ENCODE measurements around the gene PPP1R9B. TPM values are rescaled to one million over a fixed set of nuclear protein-coding genes. Genes with fewer than 3 reads are reported as not detected.

The PPP1R9B gene
- total RNA-seq, 1 experiment from 2014 or later: 61.3 TPM

GRCh38 chr17:50109785-50110184 is 40.7 kb downstream of the PPP1R9B start:
- POLR2A ChIA-PET (ENCODE audit: low non-redundant PET): no interaction called here
- no peak for TF ChIP-seq EZH2 (IDR thresholded peaks at IDR 0.05; ENCODE audit: borderline replicate concordance, low read depth, low read length, poor library complexity, severe bottlenecking)
- no peak for TF ChIP-seq CTCF (conservative IDR thresholded peaks at IDR 0.05; ENCODE audit: low read depth, low read length)
- no peak for DNase-seq (ENCODE audit: low spot score)
- Histone ChIP-seq H3K27me3 (replicated peaks; ENCODE audit: insufficient read depth, low read depth, low read length, poor library complexity) (no peaks in the 10 kb centered on the region), H3K36me3 (ENCODE audit: insufficient read depth, low read length, poor library complexity, severe bottlenecking) (peaks cover 5% of the 10 kb centered on the region), H3K9me3 (ENCODE audit: low read depth, low read length, poor library complexity, severe bottlenecking) (no peaks in the 10 kb centered on the region), H3K4me1 (ENCODE audit: insufficient read depth, low read length, poor library complexity, severe bottlenecking) (peaks cover 5% of the 10 kb centered on the region), H3K27ac (ENCODE audit: low read depth, low read length, poor library complexity, severe bottlenecking) (no peak overlapping the region), H3K4me3 (ENCODE audit: low read depth, low read length, poor library complexity, severe bottlenecking) (no peak overlapping the region)
- CTCF ChIA-PET: no interaction called here
- intact Hi-C loops (cut with micrococcal nuclease; ENCODE audit: unreplicated experiment): no loop called here
- BruUV-seq (replicated peaks): no TSS peak

GRCh38 chr17:50109207-50109606 is 41.3 kb downstream of the PPP1R9B start:
- no peak overlapping the region for H3K27ac ChIP-seq (ENCODE audit: low read depth, low read length, poor library complexity, severe bottlenecking)
- CTCF ChIA-PET: no interaction called here
- no peaks in the 10 kb centered on the region for H3K4me1 ChIP-seq (ENCODE audit: insufficient read depth, low read length, poor library complexity, severe bottlenecking)
- H3K9me3 ChIP-seq (ENCODE audit: low read depth, low read length, poor library complexity, severe bottlenecking): no peaks in the 10 kb centered on the region
- POLR2A ChIA-PET (ENCODE audit: low non-redundant PET): interaction anchor here (0.5 kb wide), 1 partner anchor 22 kb away, joined by 7 read pairs; no protein-coding TSS in a partner anchor
- no TSS peak for BruUV-seq (replicated peaks)
- H3K27me3 ChIP-seq (replicated peaks; ENCODE audit: insufficient read depth, low read depth, low read length, poor library complexity): no peaks in the 10 kb centered on the region
- DNase-seq (ENCODE audit: low spot score): no peak
- intact Hi-C loops (cut with micrococcal nuclease; ENCODE audit: unreplicated experiment): no loop called here
- H3K4me3 ChIP-seq (ENCODE audit: low read depth, low read length, poor library complexity, severe bottlenecking): no peak overlapping the region
- no peak for TF ChIP-seq EZH2 (IDR thresholded peaks at IDR 0.05; ENCODE audit: borderline replicate concordance, low read depth, low read length, poor library complexity, severe bottlenecking)
- no peak for TF ChIP-seq CTCF (conservative IDR thresholded peaks at IDR 0.05; ENCODE audit: low read depth, low read length)
- H3K36me3 ChIP-seq (ENCODE audit: insufficient read depth, low read length, poor library complexity, severe bottlenecking): peaks cover 5% of the 10 kb centered on the region

GRCh38 chr17:50108556-50108955 is 41.9 kb downstream of the PPP1R9B start:
- POLR2A ChIA-PET (ENCODE audit: low non-redundant PET): interaction anchor here (0.6 kb wide), 1 partner anchor 24 kb away, joined by 5 read pairs; no protein-coding TSS in a partner anchor
- CTCF ChIA-PET: interaction anchor here (1.5 kb wide), 1 partner anchor 14 kb away, joined by 5 read pairs; no protein-coding TSS in a partner anchor
- intact Hi-C loops (cut with micrococcal nuclease; ENCODE audit: unreplicated experiment): no loop called here

More at GRCh38 chr17:50108556-50108955, 41.9 kb downstream of the PPP1R9B start:
- no peak overlapping the region for H3K27ac ChIP-seq (ENCODE audit: low read depth, low read length, poor library complexity, severe bottlenecking)
- BruUV-seq (replicated peaks): no TSS peak
- no peak for DNase-seq (ENCODE audit: low spot score)
- TF ChIP-seq EZH2 (IDR thresholded peaks at IDR 0.05; ENCODE audit: borderline replicate concordance, low read depth, low read length, poor library complexity, severe bottlenecking): no peak
- TF ChIP-seq CTCF (conservative IDR thresholded peaks at IDR 0.05; ENCODE audit: low read depth, low read length): no peak
- peaks cover under 1% of the 10 kb centered on the region for H3K36me3 ChIP-seq (ENCODE audit: insufficient read depth, low read length, poor library complexity, severe bottlenecking)
- no peak overlapping the region for H3K4me3 ChIP-seq (ENCODE audit: low read depth, low read length, poor library complexity, severe bottlenecking)
- H3K4me1 ChIP-seq (ENCODE audit: insufficient read depth, low read length, poor library complexity, severe bottlenecking): no peaks in the 10 kb centered on the region
- no peaks in the 10 kb centered on the region for H3K9me3 ChIP-seq (ENCODE audit: low read depth, low read length, poor library complexity, severe bottlenecking)
- no peaks in the 10 kb centered on the region for H3K27me3 ChIP-seq (replicated peaks; ENCODE audit: insufficient read depth, low read depth, low read length, poor library complexity)
